HepG2 (cell line): Measurements from ENCODE around the gene MDFI.

Source experiments
- CHCHD3 ChIP-seq: sonication (generic); formaldehyde crosslinking; IDR thresholded peaks from 2 replicates; pipeline ENCODE4 v1.8.0; 2022; ENCODE audit warnings: mild to moderate bottlenecking, missing genetic modification reagents, moderate library complexity
- EP300 ChIP-seq, 3 experiments: sonication (generic) in 1 of 3; formaldehyde crosslinking in 1 of 3; IDR thresholded peaks; 2 replicates each; pipeline versions ENCODE4 v1.5.1 to v1.6.1; 2011 to 2020; ENCODE audit warnings: low read depth in 2 of 3, low read length in 2 of 3, borderline replicate concordance in 1 of 3, improper control_type of control experiment in 1 of 3, mild to moderate bottlenecking in 1 of 3, missing genetic modification reagents in 1 of 3, moderate library complexity in 1 of 3
- IRF2 ChIP-seq: IDR thresholded peaks from 2 replicates; pipeline ENCODE4 v1.6.1; 2018; ENCODE audit warnings: missing genetic modification reagents, missing compliant biosample characterization
- KAT2B ChIP-seq: fragments of 150-350 bp; IDR thresholded peaks from 2 replicates; pipeline ENCODE4 v1.6.1; 2014; ENCODE audit warnings: low read depth, low read length, borderline replicate concordance
- KDM5A ChIP-seq: fragments of 200-600 bp; sonication (generic); IDR thresholded peaks from 2 replicates; pipeline ENCODE4 v1.7.0; 2018; ENCODE audit warnings: antibody characterized with exemption, mild to moderate bottlenecking, low read length, borderline replicate concordance
- NFYB ChIP-seq: sonication (generic); formaldehyde crosslinking; IDR thresholded peaks from 2 replicates; pipeline ENCODE4 v1.4.0; 2020; ENCODE audit warnings: missing genetic modification reagents
- PHF20 ChIP-seq: sonication (generic); formaldehyde crosslinking; IDR thresholded peaks from 2 replicates; pipeline ENCODE4 v1.5.0; 2020; ENCODE audit warnings: mild to moderate bottlenecking, missing genetic modification reagents
- SMAD1 ChIP-seq: sonication (generic); formaldehyde crosslinking; IDR thresholded peaks from 2 replicates; pipeline ENCODE4 v1.4.0; 2020; ENCODE audit warnings: missing genetic modification reagents, low read depth, mild to moderate bottlenecking, borderline replicate concordance
- ZNF30 ChIP-seq: sonication (generic); formaldehyde crosslinking; IDR thresholded peaks from 2 replicates; pipeline ENCODE4 v1.5.0; 2020; ENCODE audit warnings: mild to moderate bottlenecking, missing genetic modification reagents
- ZNF530 ChIP-seq: sonication (generic); formaldehyde crosslinking; IDR thresholded peaks from 2 replicates; pipeline ENCODE4 v1.5.0; 2020; ENCODE audit warnings: low read depth, mild to moderate bottlenecking, missing genetic modification reagents
- ZNF558 ChIP-seq: sonication (generic); formaldehyde crosslinking; IDR thresholded peaks from 2 replicates; pipeline ENCODE4 v1.9.0; 2022; ENCODE audit warnings: mild to moderate bottlenecking, missing genetic modification reagents, borderline replicate concordance
- ZNF589 ChIP-seq: sonication (generic); formaldehyde crosslinking; conservative IDR thresholded peaks from 2 replicates; pipeline ENCODE4 v1.8.0; 2022; ENCODE audit warnings: mild to moderate bottlenecking, moderate library complexity, missing genetic modification reagents
- TF ChIP-seq, protein P1 (sequence below): sonication (generic); formaldehyde crosslinking; IDR thresholded peaks from 2 replicates; pipeline ENCODE4 v1.5.0; 2020; ENCODE audit warnings: mild to moderate bottlenecking, missing genetic modification reagents, moderate library complexity
- TF ChIP-seq, protein P2 (sequence below): sonication (generic); formaldehyde crosslinking; IDR thresholded peaks from 2 replicates; pipeline ENCODE4 v1.4.0; 2020; ENCODE audit warnings: missing genetic modification reagents

DNA sequence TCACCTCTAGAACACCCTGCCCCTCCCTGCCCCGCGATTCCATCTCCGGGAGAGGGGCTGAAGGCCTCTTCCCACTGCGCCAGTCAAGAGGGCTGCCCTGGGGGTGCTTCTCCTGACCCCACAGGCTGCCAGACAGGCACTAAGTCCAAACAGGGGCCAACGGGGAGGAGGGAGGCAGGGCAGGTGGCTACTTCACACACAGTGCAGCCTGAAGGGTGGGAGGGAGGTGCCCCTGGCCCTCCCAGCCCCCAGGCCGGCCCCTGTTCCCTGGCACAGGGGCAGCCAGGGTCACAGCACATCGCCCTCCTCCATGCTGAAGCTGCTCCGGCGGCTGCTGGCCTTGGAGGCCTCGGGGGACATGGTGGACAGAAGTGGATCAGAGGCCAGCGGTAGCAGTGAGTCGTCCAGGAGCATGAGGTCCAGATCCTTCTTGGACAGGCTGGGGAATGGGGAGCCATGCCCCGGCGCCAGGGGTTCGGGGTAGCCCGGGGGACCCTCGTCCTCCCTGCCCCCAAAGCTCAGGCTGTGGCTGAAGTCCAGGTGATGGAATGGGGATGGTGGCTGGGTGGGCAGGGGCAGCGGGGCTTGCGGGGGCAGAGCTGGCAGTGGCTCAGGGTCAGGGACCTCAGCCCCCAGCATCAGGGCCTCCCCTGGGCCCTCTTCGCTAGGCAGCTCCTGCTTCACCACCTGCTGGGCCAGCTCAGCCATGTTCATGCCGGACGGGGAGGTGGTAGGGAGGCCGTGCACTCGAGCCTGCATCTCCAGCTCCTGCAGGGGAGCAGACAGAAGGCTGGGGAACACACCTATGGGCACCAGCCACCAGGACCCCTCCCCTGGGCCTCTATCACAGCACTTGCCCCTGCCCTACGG is 46.3 kb downstream of the MDFI start:
- no peak for TF ChIP-seq NFYB
- TF ChIP-seq, protein P1, sequence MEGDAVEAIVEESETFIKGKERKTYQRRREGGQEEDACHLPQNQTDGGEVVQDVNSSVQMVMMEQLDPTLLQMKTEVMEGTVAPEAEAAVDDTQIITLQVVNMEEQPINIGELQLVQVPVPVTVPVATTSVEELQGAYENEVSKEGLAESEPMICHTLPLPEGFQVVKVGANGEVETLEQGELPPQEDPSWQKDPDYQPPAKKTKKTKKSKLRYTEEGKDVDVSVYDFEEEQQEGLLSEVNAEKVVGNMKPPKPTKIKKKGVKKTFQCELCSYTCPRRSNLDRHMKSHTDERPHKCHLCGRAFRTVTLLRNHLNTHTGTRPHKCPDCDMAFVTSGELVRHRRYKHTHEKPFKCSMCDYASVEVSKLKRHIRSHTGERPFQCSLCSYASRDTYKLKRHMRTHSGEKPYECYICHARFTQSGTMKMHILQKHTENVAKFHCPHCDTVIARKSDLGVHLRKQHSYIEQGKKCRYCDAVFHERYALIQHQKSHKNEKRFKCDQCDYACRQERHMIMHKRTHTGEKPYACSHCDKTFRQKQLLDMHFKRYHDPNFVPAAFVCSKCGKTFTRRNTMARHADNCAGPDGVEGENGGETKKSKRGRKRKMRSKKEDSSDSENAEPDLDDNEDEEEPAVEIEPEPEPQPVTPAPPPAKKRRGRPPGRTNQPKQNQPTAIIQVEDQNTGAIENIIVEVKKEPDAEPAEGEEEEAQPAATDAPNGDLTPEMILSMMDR (CRISPR knock-in tag): no peak
- TF ChIP-seq ZNF30 (CRISPR knock-in tag): no peak
- TF ChIP-seq IRF2: no peak
- TF ChIP-seq, protein P2, sequence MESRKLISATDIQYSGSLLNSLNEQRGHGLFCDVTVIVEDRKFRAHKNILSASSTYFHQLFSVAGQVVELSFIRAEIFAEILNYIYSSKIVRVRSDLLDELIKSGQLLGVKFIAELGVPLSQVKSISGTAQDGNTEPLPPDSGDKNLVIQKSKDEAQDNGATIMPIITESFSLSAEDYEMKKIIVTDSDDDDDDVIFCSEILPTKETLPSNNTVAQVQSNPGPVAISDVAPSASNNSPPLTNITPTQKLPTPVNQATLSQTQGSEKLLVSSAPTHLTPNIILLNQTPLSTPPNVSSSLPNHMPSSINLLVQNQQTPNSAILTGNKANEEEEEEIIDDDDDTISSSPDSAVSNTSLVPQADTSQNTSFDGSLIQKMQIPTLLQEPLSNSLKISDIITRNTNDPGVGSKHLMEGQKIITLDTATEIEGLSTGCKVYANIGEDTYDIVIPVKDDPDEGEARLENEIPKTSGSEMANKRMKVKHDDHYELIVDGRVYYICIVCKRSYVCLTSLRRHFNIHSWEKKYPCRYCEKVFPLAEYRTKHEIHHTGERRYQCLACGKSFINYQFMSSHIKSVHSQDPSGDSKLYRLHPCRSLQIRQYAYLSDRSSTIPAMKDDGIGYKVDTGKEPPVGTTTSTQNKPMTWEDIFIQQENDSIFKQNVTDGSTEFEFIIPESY (CRISPR knock-in tag): no peak
- TF ChIP-seq ZNF558 (CRISPR knock-in tag): no peak
- TF ChIP-seq EP300 (IDR thresholded peaks at IDR 0.05; ENCODE audit: low read depth in 2 of 2, low read length in 2 of 2): no peak
- TF ChIP-seq EP300 (CRISPR knock-in tag; IDR thresholded peaks at IDR 0.05; ENCODE audit: borderline replicate concordance): no peak
- TF ChIP-seq SMAD1 (CRISPR knock-in tag): no peak
- no peak for TF ChIP-seq PHF20
- TF ChIP-seq ZNF530 (CRISPR knock-in tag): no peak
- TF ChIP-seq KDM5A: no peak
- no peak for TF ChIP-seq KAT2B
- TF ChIP-seq ZNF589 (CRISPR knock-in tag): no peak
- TF ChIP-seq CHCHD3 (CRISPR knock-in tag): no peak
